Skeletal muscle tissue (tissue), 4 donors: ENCODE data around the gene C10orf67. TPM values are rescaled to one million over a fixed set of nuclear protein-coding genes. Genes with fewer than 3 reads are reported as not detected.
"Not testable (repeated sequence)": the region's sequence is repeated elsewhere in the genome, so short reads cannot be mapped to it uniquely, and the experiment has no call there.

Experiments
- H3K27ac ChIP-seq: one replicate; pipeline ENCODE4 v1.7.0; 2013; ENCODE audit warnings: mild to moderate bottlenecking, low read depth, low read length, inconsistent platforms
- H3K27me3 ChIP-seq, 3 donors: one replicate each; pipeline ENCODE4 v1.7.0; 2013; ENCODE audit warnings: low read length in 3 of 3; ENCODE audit not compliant: control insufficient read depth in 3 of 3, insufficient read depth in 3 of 3
- H3K36me3 ChIP-seq, 3 donors: one replicate each; pipeline ENCODE4 v1.7.0; 2013; ENCODE audit warnings: low read length in 3 of 3; ENCODE audit not compliant: control insufficient read depth in 3 of 3, insufficient read depth in 3 of 3
- H3K4me1 ChIP-seq, 3 donors: one replicate each; pipeline ENCODE4 v1.7.0; 2013; ENCODE audit warnings: low read length in 3 of 3, mild to moderate bottlenecking in 3 of 3; ENCODE audit not compliant: control insufficient read depth in 3 of 3, insufficient read depth in 3 of 3
- H3K4me3 ChIP-seq, 3 donors: one replicate each; pipeline ENCODE4 v1.7.0; 2013; ENCODE audit warnings: low read length in 3 of 3
- H3K9ac ChIP-seq, 3 donors: one replicate each; pipeline ENCODE4 v1.7.0; 2013; ENCODE audit warnings: low read length in 3 of 3, mild to moderate bottlenecking in 3 of 3, moderate library complexity in 2 of 3, low read depth in 1 of 3
- H3K9me3 ChIP-seq, 3 donors: one replicate each; pipeline ENCODE4 v1.7.0; 2013; ENCODE audit warnings: low read length in 3 of 3; ENCODE audit not compliant: control insufficient read depth in 3 of 3
- total RNA-seq: library from RNA; depleted of rRNA; stranded (reverse); fragments of >200 nt; gene quantifications from one replicate; pipeline ENCODE4 v1.2.3, GENCODE V29; 2014
- donor health status: Osteomylitis.

The C10orf67 gene
- total RNA-seq, 1 donor from 2014 or later = under 0.01 TPM

DNA sequence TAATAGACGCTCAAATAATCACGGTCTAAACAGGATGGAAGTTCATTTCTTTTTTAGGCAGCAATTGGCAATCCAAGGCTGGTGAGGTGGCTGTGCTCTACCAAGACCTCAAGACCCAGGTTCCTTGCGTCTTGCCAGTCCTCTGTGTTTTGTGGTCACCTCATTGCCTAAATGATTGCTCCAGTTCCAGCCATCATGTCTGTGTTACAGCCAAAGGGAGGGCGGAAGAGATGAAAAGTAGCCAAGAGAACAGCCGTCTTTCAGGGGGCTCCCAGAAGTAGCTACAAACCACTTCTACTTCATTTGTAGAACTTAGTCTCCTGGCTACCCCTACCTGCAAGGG lies 19.2 kb upstream of the C10orf67 start:
- H3K27me3 ChIP-seq = no peaks in the 10 kb centered on the region
- peaks cover 0 to 5% (median 0%) of the 10 kb centered on the region in 3 donors for H3K4me1 ChIP-seq
- no peak overlapping the region for H3K4me3 ChIP-seq
- H3K9me3 ChIP-seq = no peaks in the 10 kb centered on the region
- no peak overlapping the region for H3K9ac ChIP-seq
- H3K27ac ChIP-seq = no peak overlapping the region
- no peaks in the 10 kb centered on the region for H3K36me3 ChIP-seq

DNA sequence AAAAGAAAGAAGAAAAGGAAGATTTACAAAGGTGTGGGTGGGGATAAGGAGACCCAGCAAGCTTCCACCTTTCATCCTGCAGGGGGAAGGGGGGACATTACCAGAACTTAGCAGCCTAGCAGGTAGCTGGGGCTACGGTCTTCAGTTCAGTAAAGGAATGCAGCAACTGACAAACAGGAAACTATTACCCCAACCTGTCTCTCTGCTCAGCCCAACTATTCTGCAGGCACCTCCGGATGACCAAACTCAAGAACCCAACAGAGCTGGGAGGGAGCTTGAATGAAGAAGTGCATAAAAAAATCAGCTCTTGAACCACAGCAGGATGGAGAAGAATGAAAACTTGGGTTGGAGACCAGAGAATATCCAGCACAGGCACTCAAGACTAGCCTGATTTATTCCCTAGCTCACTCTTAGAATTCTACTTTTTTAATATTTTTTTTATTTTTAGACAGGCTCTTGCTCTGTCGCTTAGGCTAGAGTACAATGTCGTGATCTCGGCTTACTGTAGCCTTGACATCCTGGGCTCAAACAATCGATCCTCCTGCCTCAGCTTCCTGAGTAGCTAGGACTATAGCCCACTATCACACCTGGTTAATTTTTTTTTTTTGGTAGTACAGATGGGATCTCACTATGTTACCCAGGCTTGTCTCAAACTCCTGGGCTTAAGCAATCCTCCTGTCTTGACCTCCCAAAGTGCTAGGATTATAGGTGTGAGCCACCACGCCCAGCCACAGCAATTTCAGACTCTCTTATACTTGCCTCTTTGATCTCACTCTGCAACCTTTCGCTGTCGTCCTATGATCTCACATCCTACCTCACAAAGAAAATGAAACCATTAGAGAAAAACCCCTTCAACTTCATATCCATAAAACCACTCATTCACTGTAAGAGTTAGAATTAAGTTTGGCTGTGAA lies 18.5 kb upstream of the C10orf67 start:
- Histone ChIP-seq H3K27ac (no peak overlapping the region), H3K4me1 (peaks cover 0 to 2% (median 0%) of the 10 kb centered on the region in 3 donors), H3K4me3 (no peak overlapping the region), H3K9me3 (no peaks in the 10 kb centered on the region), H3K27me3 (no peaks in the 10 kb centered on the region), H3K9ac (no peak overlapping the region), H3K36me3 (no peaks in the 10 kb centered on the region)

DNA sequence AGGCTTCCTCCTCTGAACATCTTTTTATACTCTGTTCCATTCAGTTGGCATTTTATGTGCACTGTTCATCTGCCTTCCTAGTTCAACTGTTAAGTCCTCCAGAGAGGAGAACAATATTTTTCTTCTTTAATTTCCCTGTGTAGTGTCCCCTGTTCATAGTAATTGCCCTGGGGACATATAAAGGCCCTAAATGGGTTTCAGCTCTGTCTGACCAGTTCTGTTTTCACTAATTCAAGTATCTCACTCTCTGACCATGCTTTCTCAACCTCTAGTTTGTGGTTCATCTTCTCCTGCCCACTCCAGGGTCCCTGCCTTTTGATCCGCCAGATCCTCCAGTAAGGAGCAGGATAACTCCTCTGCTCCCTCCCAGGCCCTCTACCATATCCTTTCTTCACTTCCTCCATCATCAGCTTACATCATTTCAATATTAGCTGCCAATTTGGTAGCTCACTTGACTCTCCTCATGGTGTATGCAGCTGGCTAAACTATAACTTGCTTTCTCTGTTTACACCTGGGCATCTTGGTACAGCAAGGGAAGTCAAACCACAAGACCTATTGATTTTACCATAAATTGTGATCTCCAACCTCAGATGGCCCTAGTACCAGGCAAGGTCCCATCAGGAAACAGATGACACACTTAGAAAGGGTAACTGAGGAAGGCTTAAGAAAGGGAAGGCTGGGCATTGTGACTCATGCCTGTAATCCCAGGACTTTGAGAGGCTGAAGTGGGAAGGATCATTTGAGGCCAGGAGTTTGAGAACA lies 17.7 kb upstream of the C10orf67 start:
- Histone ChIP-seq H3K27me3 (no peaks in the 10 kb centered on the region), H3K4me3 (no peak overlapping the region), H3K36me3 (no peaks in the 10 kb centered on the region), H3K4me1 (no peaks in the 10 kb centered on the region), H3K27ac (no peak overlapping the region), H3K9ac (no peak overlapping the region), H3K9me3 (no peaks in the 10 kb centered on the region)

DNA sequence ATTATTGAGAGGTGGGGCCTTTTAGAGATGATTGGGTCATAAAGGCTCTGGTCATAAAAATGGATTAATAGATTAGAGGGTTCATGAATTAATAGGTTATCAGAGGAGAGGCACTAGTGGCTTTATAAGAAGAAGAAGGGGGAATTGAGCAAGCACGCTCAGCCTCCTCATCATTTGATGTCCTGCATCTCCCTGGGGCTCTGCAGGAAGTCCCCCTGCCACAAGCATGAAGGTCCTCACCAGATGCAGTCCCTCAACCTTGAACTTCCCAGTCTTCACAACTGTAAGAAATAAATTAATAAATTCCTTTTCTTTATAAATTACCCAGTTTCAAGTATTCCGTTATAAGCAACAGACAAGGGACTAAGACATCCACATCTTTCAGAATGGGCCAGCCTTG lies 17.1 kb upstream of the C10orf67 start:
- H3K4me3 ChIP-seq = no peak overlapping the region
- no peak overlapping the region for H3K27ac ChIP-seq
- no peak overlapping the region for H3K9ac ChIP-seq
- no peaks in the 10 kb centered on the region for H3K36me3 ChIP-seq
- no peaks in the 10 kb centered on the region for H3K4me1 ChIP-seq
- H3K27me3 ChIP-seq = no peaks in the 10 kb centered on the region
- no peaks in the 10 kb centered on the region for H3K9me3 ChIP-seq

DNA sequence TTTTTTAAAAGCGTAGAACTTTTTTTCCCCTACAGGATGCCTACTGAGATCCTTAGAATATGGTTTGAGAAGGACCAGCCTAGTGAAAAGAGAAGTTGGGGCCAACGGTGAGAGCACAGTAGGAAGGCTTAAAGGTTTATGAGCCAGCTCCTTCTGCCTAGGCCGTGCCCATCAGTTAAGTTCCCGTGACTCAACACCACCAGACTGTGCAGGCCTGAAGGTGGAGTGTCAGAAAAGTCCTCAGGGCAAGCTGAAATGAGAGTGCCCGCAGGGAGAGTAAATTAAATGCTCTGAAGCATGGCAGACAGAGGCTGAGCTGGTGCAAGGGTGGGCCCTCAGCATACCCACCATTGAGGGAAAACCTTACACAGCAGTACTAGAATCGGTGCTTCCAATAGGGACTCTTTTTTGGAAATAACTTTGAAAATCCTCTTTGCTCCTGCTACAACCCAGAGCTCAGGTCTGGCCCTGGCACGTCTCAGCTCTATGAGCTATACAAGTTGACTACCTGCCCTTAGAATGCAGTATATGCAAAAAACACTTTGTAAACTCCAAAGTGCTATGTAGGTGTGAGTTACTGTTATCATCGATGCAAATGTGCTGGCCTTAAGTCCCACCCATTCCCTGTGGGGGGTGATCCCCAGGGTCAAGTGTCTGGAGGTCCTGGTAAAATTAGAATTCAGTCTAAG lies 15.2 kb upstream of the C10orf67 start:
- H3K27ac ChIP-seq = no peak overlapping the region

DNA sequence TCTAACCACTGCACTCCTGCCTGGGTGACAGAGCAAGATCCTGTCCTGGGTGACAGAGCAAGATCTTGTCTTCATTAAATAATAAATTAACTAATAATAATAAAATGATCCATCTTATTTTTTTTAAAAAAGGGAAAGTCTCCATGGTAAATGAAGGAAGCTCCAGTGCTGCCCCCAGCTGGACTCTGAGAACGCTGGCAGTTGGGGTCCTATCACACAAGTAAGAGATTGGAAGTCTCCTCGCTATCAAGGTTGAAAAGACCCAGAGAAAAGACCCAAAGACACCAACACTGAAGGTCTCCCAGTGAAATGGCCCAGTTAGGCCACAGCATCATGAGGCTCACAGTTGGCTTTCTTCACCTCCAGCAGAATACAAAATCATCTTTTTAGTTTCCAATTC lies 13.8 kb upstream of the C10orf67 start:
- Histone ChIP-seq H3K27me3 (no peaks in the 10 kb centered on the region), H3K9ac (no peak overlapping the region), H3K4me1 (no peaks in the 10 kb centered on the region), H3K36me3 (no peaks in the 10 kb centered on the region), H3K4me3 (no peak overlapping the region), H3K9me3 (no peaks in the 10 kb centered on the region), H3K27ac (no peak overlapping the region)

More for the DNA sequence above, 15.2 kb upstream of the C10orf67 start:
- Histone ChIP-seq H3K4me3 (no peak overlapping the region), H3K4me1 (no peaks in the 10 kb centered on the region), H3K36me3 (no peaks in the 10 kb centered on the region), H3K27me3 (no peaks in the 10 kb centered on the region), H3K9me3 (no peaks in the 10 kb centered on the region), H3K9ac (no peak overlapping the region)

DNA sequence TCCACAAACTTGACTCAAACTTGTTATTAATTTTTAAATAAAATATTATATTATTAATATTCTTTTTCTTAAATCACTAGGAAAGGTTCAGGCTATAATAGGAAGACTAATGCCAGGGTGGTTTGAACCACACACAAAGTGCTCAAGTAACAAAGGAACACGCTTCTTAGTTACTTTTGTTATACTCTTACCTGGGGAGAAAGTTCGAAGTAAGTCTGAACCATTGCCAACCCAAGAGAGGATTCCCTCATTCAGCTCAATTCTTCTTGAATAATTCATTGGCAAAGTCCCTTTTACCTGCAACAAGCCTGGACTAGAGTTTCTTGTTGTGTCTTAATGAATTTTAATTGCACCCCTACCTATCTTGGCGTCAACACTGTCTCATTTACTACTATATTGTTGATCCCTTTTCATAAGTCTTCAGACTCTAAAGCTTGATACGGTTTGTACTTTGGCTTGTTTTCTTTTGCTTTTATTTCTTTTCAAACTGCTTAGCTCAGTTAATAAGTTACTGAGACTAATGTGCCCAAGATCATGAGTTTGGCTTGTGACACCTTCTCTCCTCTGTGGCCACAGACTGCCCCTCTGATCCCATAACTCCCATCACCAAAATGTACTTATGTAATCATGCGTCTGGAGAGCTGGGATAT lies 10.2 kb upstream of the C10orf67 start:
- H3K9ac ChIP-seq = no peak overlapping the region
- no peaks in the 10 kb centered on the region for H3K27me3 ChIP-seq
- no peaks in the 10 kb centered on the region for H3K36me3 ChIP-seq
- H3K4me3 ChIP-seq = no peak overlapping the region
- H3K27ac ChIP-seq = no peak overlapping the region
- no peaks in the 10 kb centered on the region for H3K9me3 ChIP-seq
- H3K4me1 ChIP-seq = no peaks in the 10 kb centered on the region

DNA sequence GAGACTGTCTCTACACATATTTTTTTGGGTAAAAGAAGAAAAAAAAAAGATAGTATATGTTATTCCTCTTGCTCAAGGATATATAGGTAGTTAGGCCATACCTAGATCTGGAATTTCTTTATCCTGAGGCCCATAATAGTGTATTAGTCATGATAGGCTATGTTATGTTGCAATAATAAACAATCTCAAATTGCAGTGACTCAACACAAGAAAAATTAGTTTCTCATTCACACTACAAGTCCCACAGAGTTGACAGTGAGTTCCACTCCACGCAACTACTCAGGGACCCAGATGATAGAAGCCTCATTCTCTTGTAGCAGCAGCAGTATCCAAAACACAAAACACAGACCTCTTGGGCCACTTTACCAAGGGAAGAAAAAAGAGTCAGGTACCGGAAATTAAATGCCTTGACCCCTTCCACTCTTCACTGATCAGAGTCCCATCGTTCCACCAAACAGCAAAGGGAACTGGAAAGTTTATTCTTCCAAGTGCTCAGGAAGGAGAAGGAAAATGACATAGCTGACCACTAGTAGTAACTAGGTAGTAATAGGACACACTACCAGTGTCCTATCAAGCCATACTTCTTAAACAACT lies 7.4 kb upstream of the C10orf67 start:
- no peak overlapping the region for H3K4me3 ChIP-seq
- H3K27me3 ChIP-seq = no peaks in the 10 kb centered on the region
- H3K27ac ChIP-seq = no peak overlapping the region
- H3K9me3 ChIP-seq = no peaks in the 10 kb centered on the region
- H3K9ac ChIP-seq = no peak overlapping the region
- peaks cover 6 to 10% (median 7%) of the 10 kb centered on the region in 3 donors for H3K4me1 ChIP-seq
- no peaks in the 10 kb centered on the region for H3K36me3 ChIP-seq

DNA sequence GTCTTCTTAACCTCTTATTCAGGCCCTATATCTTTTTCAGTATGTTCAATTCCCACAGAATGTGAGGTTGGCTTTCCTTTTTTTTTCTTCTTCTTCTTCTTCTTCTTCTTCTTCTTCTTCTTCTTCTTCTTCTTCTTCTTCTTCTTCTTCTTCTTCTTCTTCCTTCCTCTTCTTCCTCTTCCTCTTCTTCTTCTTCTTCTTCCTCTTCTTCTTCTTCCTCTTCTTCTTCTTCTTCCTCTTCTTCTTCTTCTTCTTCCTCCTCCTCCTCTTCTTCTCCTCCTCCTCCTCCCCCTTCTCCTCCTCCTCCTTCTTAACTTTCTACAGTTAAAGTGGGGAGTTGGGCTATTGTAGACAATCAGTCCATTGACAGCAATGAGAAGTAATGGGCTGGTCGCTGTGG lies 6.1 kb upstream of the C10orf67 start:
- H3K4me1 ChIP-seq = peaks cover 6 to 10% (median 7%) of the 10 kb centered on the region in 3 donors
- not testable (repeated sequence) for H3K9ac ChIP-seq, H3K4me3 ChIP-seq, H3K36me3 ChIP-seq, H3K9me3 ChIP-seq, H3K27me3 ChIP-seq, H3K27ac ChIP-seq
